ENCODE measurements around the gene PPM1A. TPM values are rescaled to one million over a fixed set of nuclear protein-coding genes. Genes with fewer than 3 reads are reported as not detected.

PPM1A gene
- polyA plus RNA-seq, 2 of the 4 experiments (the other 2 are of a cell fraction), result 37.1 to 76.6 TPM

DNA sequence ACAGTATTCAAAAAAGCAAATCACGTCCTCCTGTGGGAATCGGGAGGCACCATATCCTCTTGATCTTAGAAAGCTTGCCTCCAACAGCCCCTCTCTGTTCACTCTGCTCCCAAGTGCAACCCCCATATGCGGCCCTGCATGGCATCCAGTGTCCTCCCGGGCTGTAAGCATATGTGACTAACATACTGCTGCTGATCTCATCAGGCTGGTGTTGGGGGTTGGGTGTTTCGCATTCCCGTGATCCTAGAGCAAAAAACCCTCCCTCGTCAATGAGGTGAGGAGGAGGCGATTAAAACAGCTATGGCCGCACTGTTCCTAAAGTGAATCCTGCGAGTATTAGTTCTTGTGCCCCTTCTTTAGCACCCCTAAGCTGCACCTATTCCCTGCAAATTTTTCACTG, 28.1 kb upstream of the PPM1A start:
- Histone ChIP-seq H3K4me1 (no peaks in the 10 kb centered on the region), H3K27ac (no peak overlapping the region), H3K4me3 (no peak overlapping the region), H3K9me3 (no peaks in the 10 kb centered on the region), H3K4me2 (no peak overlapping the region)
- POLR2A ChIA-PET, result no interaction called here
- DNase-seq (ENCODE audit: low read depth in 1 of 2, low spot score in 1 of 2) (no peak), FAIRE-seq (no peak), ATAC-seq (no peak)
- TF ChIP-seq JUN (IDR thresholded peaks at IDR 0.05), result no peak
- TF ChIP-seq FOXS1 (CRISPR knock-in tag; IDR thresholded peaks at IDR 0.05), result no peak
- TF ChIP-seq CBX8 (IDR thresholded peaks at IDR 0.05), result no peak
- TF ChIP-seq, protein P1, sequence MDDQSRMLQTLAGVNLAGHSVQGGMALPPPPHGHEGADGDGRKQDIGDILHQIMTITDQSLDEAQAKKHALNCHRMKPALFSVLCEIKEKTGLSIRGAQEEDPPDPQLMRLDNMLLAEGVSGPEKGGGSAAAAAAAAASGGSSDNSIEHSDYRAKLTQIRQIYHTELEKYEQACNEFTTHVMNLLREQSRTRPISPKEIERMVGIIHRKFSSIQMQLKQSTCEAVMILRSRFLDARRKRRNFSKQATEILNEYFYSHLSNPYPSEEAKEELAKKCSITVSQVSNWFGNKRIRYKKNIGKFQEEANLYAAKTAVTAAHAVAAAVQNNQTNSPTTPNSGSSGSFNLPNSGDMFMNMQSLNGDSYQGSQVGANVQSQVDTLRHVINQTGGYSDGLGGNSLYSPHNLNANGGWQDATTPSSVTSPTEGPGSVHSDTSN (IDR thresholded peaks at IDR 0.05), result no peak
- no peak for TF ChIP-seq SMC3 (IDR thresholded peaks at IDR 0.05)
- TF ChIP-seq, protein P2, sequence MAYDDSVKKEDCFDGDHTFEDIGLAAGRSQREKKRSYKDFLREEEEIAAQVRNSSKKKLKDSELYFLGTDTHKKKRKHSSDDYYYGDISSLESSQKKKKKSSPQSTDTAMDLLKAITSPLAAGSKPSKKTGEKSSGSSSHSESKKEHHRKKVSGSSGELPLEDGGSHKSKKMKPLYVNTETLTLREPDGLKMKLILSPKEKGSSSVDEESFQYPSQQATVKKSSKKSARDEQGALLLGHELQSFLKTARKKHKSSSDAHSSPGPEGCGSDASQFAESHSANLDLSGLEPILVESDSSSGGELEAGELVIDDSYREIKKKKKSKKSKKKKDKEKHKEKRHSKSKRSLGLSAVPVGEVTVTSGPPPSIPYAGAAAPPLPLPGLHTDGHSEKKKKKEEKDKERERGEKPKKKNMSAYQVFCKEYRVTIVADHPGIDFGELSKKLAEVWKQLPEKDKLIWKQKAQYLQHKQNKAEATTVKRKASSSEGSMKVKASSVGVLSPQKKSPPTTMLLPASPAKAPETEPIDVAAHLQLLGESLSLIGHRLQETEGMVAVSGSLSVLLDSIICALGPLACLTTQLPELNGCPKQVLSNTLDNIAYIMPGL (CRISPR knock-in tag; IDR thresholded peaks at IDR 0.05; ENCODE audit: borderline replicate concordance), result no peak
- TF ChIP-seq, protein P3, sequence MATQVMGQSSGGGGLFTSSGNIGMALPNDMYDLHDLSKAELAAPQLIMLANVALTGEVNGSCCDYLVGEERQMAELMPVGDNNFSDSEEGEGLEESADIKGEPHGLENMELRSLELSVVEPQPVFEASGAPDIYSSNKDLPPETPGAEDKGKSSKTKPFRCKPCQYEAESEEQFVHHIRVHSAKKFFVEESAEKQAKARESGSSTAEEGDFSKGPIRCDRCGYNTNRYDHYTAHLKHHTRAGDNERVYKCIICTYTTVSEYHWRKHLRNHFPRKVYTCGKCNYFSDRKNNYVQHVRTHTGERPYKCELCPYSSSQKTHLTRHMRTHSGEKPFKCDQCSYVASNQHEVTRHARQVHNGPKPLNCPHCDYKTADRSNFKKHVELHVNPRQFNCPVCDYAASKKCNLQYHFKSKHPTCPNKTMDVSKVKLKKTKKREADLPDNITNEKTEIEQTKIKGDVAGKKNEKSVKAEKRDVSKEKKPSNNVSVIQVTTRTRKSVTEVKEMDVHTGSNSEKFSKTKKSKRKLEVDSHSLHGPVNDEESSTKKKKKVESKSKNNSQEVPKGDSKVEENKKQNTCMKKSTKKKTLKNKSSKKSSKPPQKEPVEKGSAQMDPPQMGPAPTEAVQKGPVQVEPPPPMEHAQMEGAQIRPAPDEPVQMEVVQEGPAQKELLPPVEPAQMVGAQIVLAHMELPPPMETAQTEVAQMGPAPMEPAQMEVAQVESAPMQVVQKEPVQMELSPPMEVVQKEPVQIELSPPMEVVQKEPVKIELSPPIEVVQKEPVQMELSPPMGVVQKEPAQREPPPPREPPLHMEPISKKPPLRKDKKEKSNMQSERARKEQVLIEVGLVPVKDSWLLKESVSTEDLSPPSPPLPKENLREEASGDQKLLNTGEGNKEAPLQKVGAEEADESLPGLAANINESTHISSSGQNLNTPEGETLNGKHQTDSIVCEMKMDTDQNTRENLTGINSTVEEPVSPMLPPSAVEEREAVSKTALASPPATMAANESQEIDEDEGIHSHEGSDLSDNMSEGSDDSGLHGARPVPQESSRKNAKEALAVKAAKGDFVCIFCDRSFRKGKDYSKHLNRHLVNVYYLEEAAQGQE (IDR thresholded peaks at IDR 0.05), result no peak
- 52% methylated on average over 9 of the region's 10 CpGs for WGBS (ENCODE audit: missing lambda C conversion rate)
- CTCF ChIA-PET, result interaction anchor here (1.1 to 1.7 kb wide), 2 partner anchors 14 to 36 kb away, joined by 4 to 5 read pairs; no protein-coding TSS in a partner anchor

- ATAC-seq, result no peak
- Histone ChIP-seq H3K9me3 (no peaks in the 10 kb centered on the region), H3K4me3 (no peak overlapping the region), H3K4me1 (no peaks in the 10 kb centered on the region), H3K27ac (no peak overlapping the region), H3K4me2 (no peak overlapping the region)
- no peak for FAIRE-seq
- POLR2A ChIA-PET, result no interaction called here
- CTCF ChIA-PET, result interaction anchor here (1.1 to 1.7 kb wide), 2 partner anchors 14 to 37 kb away, joined by 4 to 5 read pairs; no protein-coding TSS in a partner anchor
- DNase-seq (ENCODE audit: low read depth in 1 of 2, low spot score in 1 of 2), result no peak
- TF ChIP-seq, protein P4, sequence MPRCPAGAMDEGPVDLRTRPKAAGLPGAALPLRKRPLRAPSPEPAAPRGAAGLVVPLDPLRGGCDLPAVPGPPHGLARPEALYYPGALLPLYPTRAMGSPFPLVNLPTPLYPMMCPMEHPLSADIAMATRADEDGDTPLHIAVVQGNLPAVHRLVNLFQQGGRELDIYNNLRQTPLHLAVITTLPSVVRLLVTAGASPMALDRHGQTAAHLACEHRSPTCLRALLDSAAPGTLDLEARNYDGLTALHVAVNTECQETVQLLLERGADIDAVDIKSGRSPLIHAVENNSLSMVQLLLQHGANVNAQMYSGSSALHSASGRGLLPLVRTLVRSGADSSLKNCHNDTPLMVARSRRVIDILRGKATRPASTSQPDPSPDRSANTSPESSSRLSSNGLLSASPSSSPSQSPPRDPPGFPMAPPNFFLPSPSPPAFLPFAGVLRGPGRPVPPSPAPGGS (IDR thresholded peaks at IDR 0.05), result no peak
- no peak for TF ChIP-seq KDM1A (IDR thresholded peaks at IDR 0.05; ENCODE audit: low read depth)
- TF ChIP-seq, protein P5, sequence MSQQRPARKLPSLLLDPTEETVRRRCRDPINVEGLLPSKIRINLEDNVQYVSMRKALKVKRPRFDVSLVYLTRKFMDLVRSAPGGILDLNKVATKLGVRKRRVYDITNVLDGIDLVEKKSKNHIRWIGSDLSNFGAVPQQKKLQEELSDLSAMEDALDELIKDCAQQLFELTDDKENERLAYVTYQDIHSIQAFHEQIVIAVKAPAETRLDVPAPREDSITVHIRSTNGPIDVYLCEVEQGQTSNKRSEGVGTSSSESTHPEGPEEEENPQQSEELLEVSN (IDR thresholded peaks at IDR 0.05; ENCODE audit: borderline replicate concordance, low read depth), result no peak
- no peak for TF ChIP-seq NPAS2 (CRISPR knock-in tag; IDR thresholded peaks at IDR 0.05; ENCODE audit: borderline replicate concordance)
- TF ChIP-seq MAFK (IDR thresholded peaks at IDR 0.05; ENCODE audit: partially characterized antibody), result no peak
- no peak for TF ChIP-seq BHLHE40 (IDR thresholded peaks at IDR 0.05; ENCODE audit: low read depth, low read length)
- TF ChIP-seq EHMT2 (IDR thresholded peaks at IDR 0.05; ENCODE audit: low read depth), result no peak
- no peak for TF ChIP-seq MAX (IDR thresholded peaks at IDR 0.05)
- no peak for TF ChIP-seq HOXB5 (CRISPR knock-in tag; IDR thresholded peaks at IDR 0.05)
- no peak for TF ChIP-seq TFCP2L1 (CRISPR knock-in tag; IDR thresholded peaks at IDR 0.05)
- no peak for TF ChIP-seq NFE2L2 (conservative IDR thresholded peaks at IDR 0.05; ENCODE audit: low read length)
- TF ChIP-seq ZSCAN20 (CRISPR knock-in tag; IDR thresholded peaks at IDR 0.05), result no peak
- no peak for TF ChIP-seq RNF2 (IDR thresholded peaks at IDR 0.05; ENCODE audit: borderline replicate concordance, low read depth)
- TF ChIP-seq MAZ (IDR thresholded peaks at IDR 0.05; ENCODE audit: borderline replicate concordance, low read depth, low read length), result no peak
- TF ChIP-seq HDAC2 (IDR thresholded peaks at IDR 0.05), result no peak
- TF ChIP-seq CEBPB (IDR thresholded peaks at IDR 0.05), result no peak
- no peak for TF ChIP-seq POLR2A (IDR thresholded peaks at IDR 0.05; ENCODE audit: low read length)
- TF ChIP-seq ZC3H11A (IDR thresholded peaks at IDR 0.05), result no peak
Observed at GRCh38 chr14:60221457-60221856, 27.6 kb upstream of the PPM1A start.

Measured in A549 (cell line).